HG02981 (cell line): Measurements from ENCODE around the gene SDR9C7.
"Not testable (repeated sequence)": the region's sequence is repeated elsewhere in the genome, so short reads cannot be mapped to it uniquely, and the experiment has no call there.

Experiments used
- ATAC-seq: cut with Tn5 transposase; IDR thresholded peaks from one replicate; pipeline ENCODE4 v1.9.1; 2021; ENCODE audit warnings: mild to moderate bottlenecking, moderate library complexity; ENCODE audit not compliant: unreplicated experiment

SDR9C7 gene

DNA sequence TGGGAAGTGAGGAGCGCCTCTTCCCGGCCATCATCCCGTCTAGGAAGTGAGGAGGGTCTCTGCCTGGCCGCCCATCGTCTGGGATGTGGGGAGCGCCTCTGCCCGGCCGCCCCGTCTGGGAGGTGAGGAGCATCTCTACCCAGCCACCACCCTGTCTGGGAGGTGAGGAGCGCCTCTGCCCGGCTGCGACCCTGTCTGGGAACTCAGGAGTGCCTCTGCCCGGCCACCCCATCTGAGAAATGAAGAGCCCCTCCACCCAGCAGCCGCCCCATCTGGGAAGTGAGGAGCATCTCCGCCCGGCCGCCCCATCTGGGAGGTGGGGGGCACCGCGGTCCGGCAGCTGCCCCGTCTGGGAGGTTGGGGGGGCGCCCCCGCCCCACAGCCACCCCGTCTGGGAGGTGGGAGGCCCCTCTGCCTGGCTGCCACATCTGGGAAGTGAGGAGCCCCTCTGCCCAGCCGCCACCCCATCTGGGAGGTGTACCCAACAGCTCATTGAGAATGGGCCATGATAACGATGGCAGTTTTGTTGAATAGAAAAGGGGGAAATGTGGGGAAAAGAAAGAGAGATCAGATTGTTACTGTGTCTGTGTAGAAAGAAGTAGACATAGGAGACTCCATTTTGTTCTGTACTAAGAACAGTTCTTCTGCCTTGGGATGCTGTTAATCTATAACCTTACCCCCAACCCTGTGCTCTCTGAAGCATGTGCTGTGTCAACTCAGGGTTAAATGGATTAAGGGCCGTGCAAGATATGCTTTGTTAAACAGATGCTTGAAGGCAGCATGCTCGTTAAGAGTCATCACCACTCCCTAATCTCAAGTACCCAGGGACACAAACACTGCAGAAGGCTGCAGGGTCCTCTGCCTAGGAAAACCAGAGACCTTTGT is 54.7 kb downstream of the SDR9C7 start:
- not testable (repeated sequence) for ATAC-seq

DNA sequence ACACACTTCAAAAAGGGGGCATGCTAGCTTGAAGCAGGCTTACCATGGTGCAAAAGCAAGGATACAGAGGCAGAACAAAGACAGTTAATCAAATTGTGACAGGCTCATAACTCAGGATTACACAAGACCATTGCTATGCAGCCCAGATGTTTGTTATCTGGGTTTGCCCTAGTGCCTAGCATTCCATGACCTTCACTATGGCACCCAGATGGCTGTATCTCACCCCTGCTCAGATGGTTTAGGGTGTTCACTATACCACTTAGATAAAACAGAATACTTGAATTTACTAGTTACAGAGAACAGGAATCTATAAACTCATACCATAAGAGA is 56.2 kb downstream of the SDR9C7 start:
- ATAC-seq = no peak

GRCh38 chr12:56877195-56878009 is 56.8 kb downstream of the SDR9C7 start:
- no peak for ATAC-seq

DNA sequence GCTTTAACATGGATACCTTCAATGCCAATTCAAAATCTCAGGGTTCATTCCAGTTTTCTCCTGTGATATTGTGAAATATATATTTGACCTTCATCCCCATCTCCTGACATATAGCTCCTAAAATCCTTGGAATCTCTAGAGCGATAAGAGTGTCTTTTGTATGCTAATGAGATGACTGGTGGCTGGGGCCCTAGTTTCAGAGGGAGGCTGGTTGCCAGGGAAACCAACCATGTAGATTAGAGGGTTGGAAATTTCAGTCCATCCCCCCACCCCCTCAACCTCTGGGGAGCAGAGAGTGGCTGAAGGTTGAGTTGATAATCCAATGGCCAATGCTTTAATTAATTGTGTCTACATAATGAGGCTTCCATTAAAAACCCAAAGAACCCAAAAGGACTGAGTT is 59.4 kb downstream of the SDR9C7 start:
- ATAC-seq = no peak

GRCh38 chr12:56873382-56873781 is 60.8 kb downstream of the SDR9C7 start:
- no peak for ATAC-seq
